K562 (cell line): ENCODE data around the gene CDK9. TPM values are rescaled to one million over a fixed set of nuclear protein-coding genes. Genes with fewer than 3 reads are reported as not detected.

Experiments used
- ATAC-seq: fragments of 200-7000 bp; cut with Tn5 transposase; 3 replicates; pipeline ENCODE4 v1.9.1; 2020; ENCODE audit warnings: moderate library complexity
- BruUV-seq: library from RNA; stranded (reverse); fragments of 400-500 nt; replicated peaks from 2 replicates; lab custom pipeline; 2021; lab: Mats Ljungman, UMichigan
- CTCF ChIA-PET: fragments of 300-600 bp; formaldehyde crosslinking; extraction: SDS; loops from one replicate; lab custom pipeline; 2021; ENCODE audit warnings: low intra/inter-chr PET ratio; lab: Yijun Ruan, JAX
- POLR2A ChIA-PET: fragments of 300-600, 350-650 bp; sonication (Branson Sonifier 250); formaldehyde crosslinking; extraction: SDS; loops from one replicate; lab custom pipeline; 2021; ENCODE audit warnings: antibody characterized with exemption, inconsistent platforms; lab: Yijun Ruan, JAX
- DNase-seq, 4 experiments: peaks; one replicate each; pipeline versions ENCODE4 v3.0.0 to v3.0.0-alpha.2; 2011 to 2018; ENCODE audit warnings: low spot score in 3 of 4, mixed read lengths in 3 of 4; ENCODE audit errors: extremely low read depth in 1 of 4
- FAIRE-seq: peaks from 2 replicates; lab custom pipeline; 2011; peaks lifted over from hg19 to GRCh38; lab: Jason Lieb, UNC
- H2AFZ ChIP-seq: 2 replicates; pipeline ENCODE4 v1.6.0; 2011; ENCODE audit warnings: low read depth, low read length, control low read depth, inconsistent platforms
- H3K27ac ChIP-seq: fragments of 200-600 bp; 3 replicates; pipeline ENCODE4 v1.8.0; 2011; ENCODE audit warnings: low read depth, mild to moderate bottlenecking, control low read depth, inconsistent platforms, low read length, moderate library complexity, mixed read lengths; ENCODE audit errors: extremely low read depth
- H3K27me3 ChIP-seq, 2 experiments: fragments of 300-600 bp in 1 of 2; 2 replicates in 1 of 2; 3 replicates in 1 of 2; pipeline versions ENCODE4 v1.6.0 to v1.8.0; 2011; ENCODE audit warnings: inconsistent platforms in 2 of 2, low read length in 2 of 2, mild to moderate bottlenecking in 1 of 2, mixed read lengths in 1 of 2, moderate library complexity in 1 of 2; ENCODE audit not compliant: control insufficient read depth in 2 of 2, insufficient read depth in 2 of 2
- H3K36me3 ChIP-seq: fragments of 300-600 bp; 3 replicates; pipeline ENCODE4 v1.8.0; 2011; ENCODE audit warnings: mild to moderate bottlenecking, low read length, inconsistent platforms; ENCODE audit not compliant: control insufficient read depth, insufficient read depth
- H3K4me1 ChIP-seq, 2 experiments: fragments of 200-600 bp in 1 of 2; replicated peaks in 1 of 2; 2 replicates in 1 of 2; 3 replicates in 1 of 2; pipeline versions ENCODE4 v1.5.1 to v1.8.0; 2011; ENCODE audit warnings: inconsistent platforms in 2 of 2, low read length in 2 of 2, mild to moderate bottlenecking in 1 of 2, mixed read lengths in 1 of 2, moderate library complexity in 1 of 2; ENCODE audit not compliant: control insufficient read depth in 2 of 2, insufficient read depth in 2 of 2
- H3K4me2 ChIP-seq: 2 replicates; pipeline ENCODE4 v1.6.1; 2011; ENCODE audit warnings: low read length, control low read depth, inconsistent platforms, mixed read lengths; ENCODE audit not compliant: insufficient read depth
- H3K4me3 ChIP-seq: fragments of 200-600 bp; sonication (generic), shearing (Covaris generic); 2 replicates; pipeline ENCODE4 v1.5.1; 2016; ENCODE audit warnings: control low read depth, inconsistent platforms
- H3K79me2 ChIP-seq: fragments of 200-600 bp; 3 replicates; pipeline ENCODE4 v1.8.0; 2011; ENCODE audit warnings: low read length, inconsistent platforms; ENCODE audit not compliant: control insufficient read depth, insufficient read depth
- H3K9ac ChIP-seq, 2 experiments: 2 replicates each; pipeline versions ENCODE4 v1.6.0 to v1.6.1; 2011; ENCODE audit warnings: low read depth in 2 of 2, low read length in 2 of 2, control low read depth in 1 of 2, inconsistent platforms in 1 of 2, mild to moderate bottlenecking in 1 of 2, mixed read lengths in 1 of 2; ENCODE audit not compliant: insufficient read depth in 1 of 2
- H3K9me1 ChIP-seq: one replicate; pipeline ENCODE4 v1.6.0; 2011; ENCODE audit warnings: inconsistent platforms, mild to moderate bottlenecking, low read length, moderate library complexity; ENCODE audit not compliant: control insufficient read depth, insufficient read depth
- H3K9me3 ChIP-seq: replicated peaks from 2 replicates; pipeline ENCODE4 v1.5.1; 2011; ENCODE audit warnings: low read depth, low read length, inconsistent platforms; ENCODE audit not compliant: control insufficient read depth, insufficient read depth
- H4K20me1 ChIP-seq: replicated peaks from 2 replicates; pipeline ENCODE4 v1.6.1; 2011; ENCODE audit warnings: low read length, inconsistent platforms, mixed read lengths; ENCODE audit not compliant: control insufficient read depth, insufficient read depth
- ARID2 ChIP-seq: fragments of 450-650 bp; IDR thresholded peaks from 2 replicates; pipeline ENCODE4 v1.6.1; 2017; ENCODE audit warnings: antibody characterized with exemption, mild to moderate bottlenecking
- BCOR ChIP-seq: fragments of 450-650 bp; IDR thresholded peaks from 2 replicates; pipeline ENCODE4 v1.6.1; 2016
- BHLHE40 ChIP-seq: IDR thresholded peaks from 2 replicates; pipeline ENCODE4 v1.6.1; 2011; ENCODE audit warnings: low read length, improper control_type of control experiment
- CC2D1A ChIP-seq: fragments of 450-650 bp; IDR thresholded peaks from 2 replicates; pipeline ENCODE4 v1.6.1; 2017; ENCODE audit warnings: mild to moderate bottlenecking
- HIVEP1 ChIP-seq: fragments of 250-450 bp; sonication (Bioruptor Pico); IDR thresholded peaks from 2 replicates; pipeline ENCODE4 v1.4.0; 2020; ENCODE audit warnings: mild to moderate bottlenecking
- RAD21 ChIP-seq, 2 experiments: fragments of 250-450 bp in 1 of 2; fragments of 450-650 bp in 1 of 2; sonication (Bioruptor Pico) in 1 of 2; formaldehyde crosslinking in 1 of 2; IDR thresholded peaks in 1 of 2; conservative IDR thresholded peaks in 1 of 2; 2 replicates each; pipeline versions ENCODE4 v1.4.0 to v1.8.0; 2020 to 2022; ENCODE audit warnings: mild to moderate bottlenecking in 2 of 2, moderate library complexity in 1 of 2
- RBM25 ChIP-seq: fragments of 200-400 bp; formaldehyde crosslinking; IDR thresholded peaks from 2 replicates; pipeline ENCODE4 v1.6.1; 2018; ENCODE audit warnings: low read length, low read depth, moderate library complexity; ENCODE audit not compliant: severe bottlenecking
- SAFB ChIP-seq: fragments of 200-400 bp; formaldehyde crosslinking; IDR thresholded peaks from 2 replicates; pipeline ENCODE4 v1.6.1; 2017; ENCODE audit warnings: low read depth, low read length, borderline replicate concordance
- SMARCA5 ChIP-seq: fragments of 450-650 bp; IDR thresholded peaks from 2 replicates; pipeline ENCODE4 v1.6.1; 2016
- SRSF1 ChIP-seq: fragments of 200-400 bp; formaldehyde crosslinking; IDR thresholded peaks from 2 replicates; pipeline ENCODE4 v1.6.1; 2017; ENCODE audit warnings: mild to moderate bottlenecking, low read depth, low read length, moderate library complexity
- TGIF2 ChIP-seq: sonication (generic); formaldehyde crosslinking; IDR thresholded peaks from 2 replicates; pipeline ENCODE4 v1.8.1; 2022; ENCODE audit warnings: mild to moderate bottlenecking, missing genetic modification reagents, moderate library complexity
- ZFX ChIP-seq: sonication (generic); formaldehyde crosslinking; IDR thresholded peaks from 2 replicates; pipeline ENCODE4 v1.8.0; 2022; ENCODE audit warnings: mild to moderate bottlenecking, missing genetic modification reagents, moderate library complexity
- ZKSCAN8 ChIP-seq: fragments of 200-800 bp; sonication (Bioruptor generic); IDR thresholded peaks from 2 replicates; pipeline ENCODE4 v1.6.1; 2016; ENCODE audit warnings: missing genetic modification characterization, missing compliant biosample characterization
- ZNF24 ChIP-seq: fragments of 450-650 bp; IDR thresholded peaks from 2 replicates; pipeline ENCODE4 v1.6.1; 2016
- ZNF263 ChIP-seq: sonication (generic); formaldehyde crosslinking; IDR thresholded peaks from 2 replicates; pipeline ENCODE4 v1.8.0; 2022; ENCODE audit warnings: mild to moderate bottlenecking, missing genetic modification reagents, borderline replicate concordance
- WGBS: fragments of 100-300 bp; shearing (Covaris generic); methylation state at CpG from one replicate; pipeline ENCODE4 v1.1.6; 2016; ENCODE audit warnings: low coverage, mixed read lengths; ENCODE audit not compliant: insufficient coverage; ENCODE audit errors: missing lambda C conversion rate; 5-methylcytosine and 5-hydroxymethylcytosine counted together
- in situ Hi-C: fragments of 300-500 bp; cut with MboI; formaldehyde crosslinking; loops from 4 replicates; pipeline ENCODE4 v1.15.0; 2018; ENCODE audit warnings: inconsistent platforms, mixed read lengths
- intact Hi-C: fragments of 100-400 bp; cut with micrococcal nuclease; formaldehyde crosslinking; loops from 2 replicates; pipeline ENCODE4 v1.14.2; 2022
- polyA plus RNA-seq, 8 experiments: library from polyadenylated mRNA; depleted of rRNA in 4 of 8; stranded (reverse) in 5 of 8; unstranded in 3 of 8; fragments of >200 nt; fragmentation: Nextera tagmentation in 2 of 8; fragmentation: Illumina TruSeq in 1 of 8; extraction: Ambion mirVana in 2 of 8; extraction: Trizol in 1 of 8; gene quantifications; 2 replicates each; pipeline versions ENCODE4 v1.2.1 to v1.2.3, GENCODE V29; 2011 to 2014; ENCODE audit warnings: inconsistent platforms in 1 of 8, missing spikeins in 1 of 8
- total RNA-seq, 7 experiments: library from RNA; depleted of rRNA in 6 of 7; stranded (reverse); fragments of >200 nt in 6 of 7; fragmentation: Illumina TruSeq in 2 of 7; extraction: Trizol in 2 of 7; gene quantifications; 2 replicates each; pipeline versions ENCODE4 v1.2.1 to v1.2.3, GENCODE V29; 2011 to 2021; ENCODE audit warnings: low replicate concordance in 1 of 7
- TF ChIP-seq, protein P1 (sequence below): fragments of 250-450 bp; sonication (Bioruptor Pico); IDR thresholded peaks from 2 replicates; pipeline ENCODE4 v1.5.0; 2022; ENCODE audit warnings: mild to moderate bottlenecking
- TF ChIP-seq, protein P2 (sequence below): fragments of 150-350 bp; IDR thresholded peaks from 2 replicates; pipeline ENCODE4 v1.6.1; 2014; ENCODE audit warnings: low read depth, mild to moderate bottlenecking, low read length, borderline replicate concordance

Gene CDK9
- total and polyA plus RNA-seq, 9 of the 15 experiments (the other 6 are each of a cell fraction or from before 2014, with no cell fraction given): 4.2 to 78.6 (median 33.0) TPM

DNA sequence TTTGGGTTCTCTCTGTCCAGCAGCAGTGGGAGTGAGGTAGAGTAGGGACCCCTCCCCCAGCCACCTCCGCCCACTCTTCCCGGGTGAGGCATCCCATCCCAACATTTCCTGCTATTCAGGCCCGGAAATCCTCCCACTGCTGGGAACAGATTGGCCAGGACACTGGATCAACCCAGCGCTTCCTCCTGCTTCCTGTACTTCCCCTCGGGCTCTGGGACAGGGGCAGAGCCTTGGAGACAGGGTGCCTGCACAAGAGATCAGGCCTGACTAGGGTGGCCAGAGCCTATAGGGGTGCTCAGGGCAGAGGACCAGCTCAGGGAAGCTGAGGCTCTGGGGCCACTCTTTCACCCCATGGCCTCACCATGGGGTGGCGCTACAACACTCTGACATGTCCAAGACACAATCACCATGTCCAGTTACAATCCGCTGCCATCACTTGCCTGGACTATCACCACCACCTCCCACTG, 21.9 kb upstream of the CDK9 start (continued):
- TF ChIP-seq RAD21 (CRISPR knock-in tag; conservative IDR thresholded peaks at IDR 0.05 in 1 of 2, IDR thresholded peaks at IDR 0.05 in 1 of 2): peak; percentile 58 to 91
- 0 out of 2 replicates have a peak, but pooled peaks have one; percentile 39 for TF ChIP-seq ZNF24
- TF ChIP-seq CC2D1A: peak; percentile 69; the same call in 1 of the 2 replicates
- peak; percentile 38; the same call in 1 of the 2 replicates for TF ChIP-seq ZNF263 (CRISPR knock-in tag)
- TF ChIP-seq ARID2: peak; percentile 56; the same call in 1 of the 2 replicates
- TF ChIP-seq, protein P1, sequence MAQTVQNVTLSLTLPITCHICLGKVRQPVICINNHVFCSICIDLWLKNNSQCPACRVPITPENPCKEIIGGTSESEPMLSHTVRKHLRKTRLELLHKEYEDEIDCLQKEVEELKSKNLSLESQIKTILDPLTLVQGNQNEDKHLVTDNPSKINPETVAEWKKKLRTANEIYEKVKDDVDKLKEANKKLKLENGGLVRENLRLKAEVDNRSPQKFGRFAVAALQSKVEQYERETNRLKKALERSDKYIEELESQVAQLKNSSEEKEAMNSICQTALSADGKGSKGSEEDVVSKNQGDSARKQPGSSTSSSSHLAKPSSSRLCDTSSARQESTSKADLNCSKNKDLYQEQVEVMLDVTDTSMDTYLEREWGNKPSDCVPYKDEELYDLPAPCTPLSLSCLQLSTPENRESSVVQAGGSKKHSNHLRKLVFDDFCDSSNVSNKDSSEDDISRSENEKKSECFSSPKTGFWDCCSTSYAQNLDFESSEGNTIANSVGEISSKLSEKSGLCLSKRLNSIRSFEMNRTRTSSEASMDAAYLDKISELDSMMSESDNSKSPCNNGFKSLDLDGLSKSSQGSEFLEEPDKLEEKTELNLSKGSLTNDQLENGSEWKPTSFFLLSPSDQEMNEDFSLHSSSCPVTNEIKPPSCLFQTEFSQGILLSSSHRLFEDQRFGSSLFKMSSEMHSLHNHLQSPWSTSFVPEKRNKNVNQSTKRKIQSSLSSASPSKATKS (CRISPR knock-in tag): no peak

DNA sequence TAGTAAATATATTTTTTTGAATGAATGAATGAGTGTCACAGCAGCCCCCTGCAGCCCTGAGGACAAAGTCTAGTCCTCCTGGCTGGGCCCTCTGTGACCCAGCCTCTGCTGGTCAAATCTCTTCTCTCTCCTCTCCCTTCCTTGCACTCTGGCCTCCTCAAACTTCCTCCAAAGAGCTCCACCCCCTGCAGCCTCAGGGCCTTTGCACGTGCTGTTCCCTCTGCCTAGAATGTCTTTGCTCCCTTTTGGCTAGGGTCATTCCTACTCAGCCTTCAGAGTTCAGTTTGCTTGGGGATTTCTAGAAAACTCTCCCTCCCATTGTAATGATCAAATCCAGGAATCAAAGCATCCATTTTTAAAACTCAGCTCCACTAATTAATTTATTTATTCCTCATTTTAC, 20.4 kb upstream of the CDK9 start:
- DNase-seq: no peak
- no TSS peak for BruUV-seq
- Histone ChIP-seq H3K27me3 (no peaks in the 10 kb centered on the region; a peak in 1 of 5 replicates), H3K9me3 (no peaks in the 10 kb centered on the region), H3K9ac (no peak overlapping the region), H4K20me1 (no peaks in the 10 kb centered on the region), H2AFZ (no peak overlapping the region), H3K4me1 (peaks cover 21 to 35% of the 10 kb centered on the region in 2 experiments), H3K4me3 (no peak overlapping the region), H3K27ac (no peak overlapping the region), H3K9me1 (peaks cover 3% of the 10 kb centered on the region), H3K36me3 (no peaks in the 10 kb centered on the region), H3K4me2 (no peak overlapping the region), H3K79me2 (no peaks in the 10 kb centered on the region)
- CTCF ChIA-PET: no interaction called here
- POLR2A ChIA-PET: no interaction called here
- intact Hi-C loops (loop anchor here (2.0 kb wide), 1 partner anchor 105 kb away; no protein-coding TSS in a partner anchor), in situ Hi-C loops (loop anchor here (25.0 kb wide), 1 partner anchor 597 kb away; the partner anchor contains the start of gene URM1)
- 0% methylated on average over 1 of the region's 1 CpG for WGBS
- FAIRE-seq: no peak
- no peak for ATAC-seq
- TF ChIP-seq HIVEP1 (CRISPR knock-in tag): no peak
- no peak for TF ChIP-seq ZFX
- TF ChIP-seq SAFB: no peak
- peak; percentile 89 for TF ChIP-seq ZNF24
- peak; percentile 84 for TF ChIP-seq RBM25
- TF ChIP-seq, protein P2, sequence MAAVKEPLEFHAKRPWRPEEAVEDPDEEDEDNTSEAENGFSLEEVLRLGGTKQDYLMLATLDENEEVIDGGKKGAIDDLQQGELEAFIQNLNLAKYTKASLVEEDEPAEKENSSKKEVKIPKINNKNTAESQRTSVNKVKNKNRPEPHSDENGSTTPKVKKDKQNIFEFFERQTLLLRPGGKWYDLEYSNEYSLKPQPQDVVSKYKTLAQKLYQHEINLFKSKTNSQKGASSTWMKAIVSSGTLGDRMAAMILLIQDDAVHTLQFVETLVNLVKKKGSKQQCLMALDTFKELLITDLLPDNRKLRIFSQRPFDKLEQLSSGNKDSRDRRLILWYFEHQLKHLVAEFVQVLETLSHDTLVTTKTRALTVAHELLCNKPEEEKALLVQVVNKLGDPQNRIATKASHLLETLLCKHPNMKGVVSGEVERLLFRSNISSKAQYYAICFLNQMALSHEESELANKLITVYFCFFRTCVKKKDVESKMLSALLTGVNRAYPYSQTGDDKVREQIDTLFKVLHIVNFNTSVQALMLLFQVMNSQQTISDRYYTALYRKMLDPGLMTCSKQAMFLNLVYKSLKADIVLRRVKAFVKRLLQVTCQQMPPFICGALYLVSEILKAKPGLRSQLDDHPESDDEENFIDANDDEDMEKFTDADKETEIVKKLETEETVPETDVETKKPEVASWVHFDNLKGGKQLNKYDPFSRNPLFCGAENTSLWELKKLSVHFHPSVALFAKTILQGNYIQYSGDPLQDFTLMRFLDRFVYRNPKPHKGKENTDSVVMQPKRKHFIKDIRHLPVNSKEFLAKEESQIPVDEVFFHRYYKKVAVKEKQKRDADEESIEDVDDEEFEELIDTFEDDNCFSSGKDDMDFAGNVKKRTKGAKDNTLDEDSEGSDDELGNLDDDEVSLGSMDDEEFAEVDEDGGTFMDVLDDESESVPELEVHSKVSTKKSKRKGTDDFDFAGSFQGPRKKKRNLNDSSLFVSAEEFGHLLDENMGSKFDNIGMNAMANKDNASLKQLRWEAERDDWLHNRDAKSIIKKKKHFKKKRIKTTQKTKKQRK: no peak
- peak; percentile 40; the same call in 1 of the 2 replicates for TF ChIP-seq SMARCA5
- TF ChIP-seq ZKSCAN8 (CRISPR knock-in tag): no peak
- TF ChIP-seq BHLHE40: 0 out of 2 replicates have a peak, but pooled peaks have one; percentile 24
- TF ChIP-seq BCOR: peak; percentile 80
- TF ChIP-seq SRSF1: no peak
- no peak for TF ChIP-seq TGIF2 (CRISPR knock-in tag)
